CD8-positive, alpha-beta memory T cell (primary cell): ENCODE data around the gene ITIH5. TPM values are rescaled to one million over a fixed set of nuclear protein-coding genes. Genes with fewer than 3 reads are reported as not detected.
A peak's percentile ranks its signal among the peaks of the same experiment; 100 is the strongest.
"Not testable (repeated sequence)": the region's sequence is repeated elsewhere in the genome, so short reads cannot be mapped to it uniquely, and the experiment has no call there.

Experiments used
- CTCF ChIA-PET: fragments of 350-600 bp; sonication (Branson Sonifier 250); formaldehyde crosslinking; loops from one replicate; lab custom pipeline; 2021; ENCODE audit warnings: antibody characterized with exemption; lab: Charles Lee
- POLR2A ChIA-PET: fragments of 350-600 bp; sonication (Branson Sonifier 250); formaldehyde crosslinking; loops from one replicate; lab custom pipeline; 2021; ENCODE audit warnings: antibody characterized with exemption; lab: Charles Lee
- DNase-seq, 5 donors: peaks; one replicate each; pipeline versions ENCODE4 v3.0.0 to v3.0.0-alpha.2; 2020 to 2022; ENCODE audit warnings: mixed read lengths in 1 of 5
- H3K27ac ChIP-seq: one replicate; pipeline ENCODE4 v1.7.0; 2013; ENCODE audit warnings: low read depth, mild to moderate bottlenecking, low read length, moderate library complexity
- H3K27me3 ChIP-seq: 2 replicates; pipeline ENCODE4 v1.7.0; 2013; ENCODE audit warnings: low read length, mild to moderate bottlenecking; ENCODE audit not compliant: insufficient read depth, poor library complexity, severe bottlenecking
- H3K36me3 ChIP-seq: 2 replicates; pipeline ENCODE4 v1.7.0; 2013; ENCODE audit warnings: mild to moderate bottlenecking, low read length, moderate library complexity; ENCODE audit not compliant: insufficient read depth
- H3K4me1 ChIP-seq: 2 replicates; pipeline ENCODE4 v1.7.0; 2013; ENCODE audit warnings: mild to moderate bottlenecking, low read length, moderate library complexity; ENCODE audit not compliant: insufficient read depth
- H3K4me3 ChIP-seq: 2 replicates; pipeline ENCODE4 v1.7.0; 2013; ENCODE audit warnings: mild to moderate bottlenecking, low read length
- H3K9me3 ChIP-seq: 2 replicates; pipeline ENCODE4 v1.7.0; 2013; ENCODE audit warnings: mild to moderate bottlenecking, low read length
- H3K27ac Mint-ChIP-seq, 8 donors: one replicate each; pipeline ENCODE4 v1.8.0; 2020 to 2021; ENCODE audit warnings: mixed read lengths in 8 of 8, mild to moderate bottlenecking in 6 of 8, inconsistent platforms in 3 of 8, moderate library complexity in 3 of 8
- H3K27me3 Mint-ChIP-seq, 2 donors: one replicate each; pipeline ENCODE4 v1.8.0; 2020 to 2021; ENCODE audit warnings: mixed read lengths in 2 of 2, mild to moderate bottlenecking in 1 of 2, moderate library complexity in 1 of 2
- H3K36me3 Mint-ChIP-seq, 3 donors: one replicate each; pipeline ENCODE4 v1.8.0; 2020 to 2021; ENCODE audit warnings: mixed read lengths in 3 of 3, inconsistent platforms in 1 of 3, mild to moderate bottlenecking in 1 of 3
- H3K4me1 Mint-ChIP-seq, 3 donors: one replicate each; pipeline ENCODE4 v1.8.0; 2020 to 2021; ENCODE audit warnings: mixed read lengths in 3 of 3, inconsistent platforms in 1 of 3, mild to moderate bottlenecking in 1 of 3
- H3K4me3 Mint-ChIP-seq, 7 donors: one replicate each; pipeline ENCODE4 v1.8.0; 2020 to 2021; ENCODE audit warnings: mixed read lengths in 7 of 7, mild to moderate bottlenecking in 6 of 7, moderate library complexity in 4 of 7, inconsistent platforms in 2 of 7
- H3K9me3 Mint-ChIP-seq, 5 donors: one replicate each; pipeline ENCODE4 v1.8.0; 2020 to 2022; ENCODE audit warnings: mixed read lengths in 5 of 5, mild to moderate bottlenecking in 3 of 5, moderate library complexity in 2 of 5, inconsistent platforms in 1 of 5
- polyA plus RNA-seq: library from polyadenylated mRNA; unstranded; fragments of 300-500 nt; fragmentation: Illumina TruSeq; gene quantifications from one replicate; pipeline ENCODE4 v1.2.3, GENCODE V29; 2021
- total RNA-seq, 2 experiments: library from RNA; stranded (reverse); gene quantifications; one replicate each; pipeline ENCODE4 v1.2.3, GENCODE V29; 2021

ITIH5 gene
- total and polyA plus RNA-seq, 3 experiments from 2014 or later = not detected

DNA sequence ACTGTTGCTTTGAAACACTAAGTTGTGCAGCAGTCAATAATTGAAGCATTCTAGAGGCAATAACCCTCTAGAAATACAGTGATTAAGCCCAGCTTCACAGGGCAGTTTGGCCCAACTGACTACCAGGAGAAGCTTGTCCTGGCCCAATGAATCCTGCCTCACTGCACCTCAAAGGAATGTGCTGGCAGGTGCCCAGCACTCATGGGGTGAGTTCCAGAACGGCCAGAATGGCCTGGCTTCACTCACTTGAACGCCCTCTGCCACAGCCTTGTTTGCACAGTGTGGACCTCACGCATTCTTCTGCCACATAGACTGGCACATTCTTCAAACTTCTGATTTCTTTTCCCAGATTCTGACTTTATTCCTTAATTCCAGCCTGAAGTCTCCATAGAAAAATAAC, 29.8 kb upstream of the ITIH5 start:
- no peaks in the 10 kb centered on the region for H3K4me1 ChIP-seq
- Mint-ChIP-seq H3K36me3 (peaks cover 0 to 7% (median 1%) of the 10 kb centered on the region in 3 donors), H3K4me3 (no peak overlapping the region), H3K4me1 (no peaks in the 10 kb centered on the region), H3K27ac (no peak overlapping the region), H3K9me3 (peaks cover 4 to 9% (median 6%) of the 10 kb centered on the region in 5 donors), H3K27me3 (peaks cover 8 to 39% of the 10 kb centered on the region in 2 donors)
- no peak overlapping the region for H3K27ac ChIP-seq
- H3K27me3 ChIP-seq = no peaks in the 10 kb centered on the region
- no peaks in the 10 kb centered on the region for H3K9me3 ChIP-seq
- no peak overlapping the region for H3K4me3 ChIP-seq
- no peaks in the 10 kb centered on the region for H3K36me3 ChIP-seq
- no peak for DNase-seq
- POLR2A ChIA-PET = no interaction called here
- CTCF ChIA-PET = interaction anchor here (1.8 kb wide), 1 partner anchor 9 kb away, joined by 4 read pairs; no protein-coding TSS in a partner anchor

DNA sequence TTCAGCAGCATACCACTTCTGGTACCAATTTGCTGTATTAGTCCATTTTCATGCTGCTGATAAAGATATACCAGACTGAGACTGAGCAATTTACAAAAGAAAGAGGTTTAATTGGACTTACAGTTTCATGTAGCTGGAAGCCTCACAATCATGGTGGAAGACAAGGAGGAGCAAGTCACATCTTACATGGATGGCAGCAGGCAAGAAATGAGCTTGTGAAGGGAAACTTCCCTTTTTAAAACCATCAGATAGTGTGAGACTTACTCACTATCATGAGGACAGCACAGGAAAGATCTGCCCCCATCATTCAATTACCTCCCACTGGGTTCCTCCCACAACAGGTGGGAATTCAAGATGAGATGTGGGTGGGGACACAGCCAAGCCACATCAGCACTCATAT, 26.4 kb upstream of the ITIH5 start:
- POLR2A ChIA-PET, H3K4me3 ChIP-seq, H3K4me3 Mint-ChIP-seq, H3K36me3 ChIP-seq, CTCF ChIA-PET, H3K9me3 ChIP-seq, H3K27me3 ChIP-seq, H3K27ac ChIP-seq, H3K27ac Mint-ChIP-seq, DNase-seq, H3K4me1 ChIP-seq, H3K4me1 Mint-ChIP-seq: not testable (repeated sequence)
- H3K27me3 Mint-ChIP-seq = peaks cover 9 to 23% of the 10 kb centered on the region in 2 donors
- peaks cover 0 to 13% (median 1%) of the 10 kb centered on the region in 3 donors for H3K36me3 Mint-ChIP-seq
- peaks cover 6 to 17% (median 13%) of the 10 kb centered on the region in 5 donors for H3K9me3 Mint-ChIP-seq

- H3K9me3 ChIP-seq, H3K27ac ChIP-seq, H3K4me1 ChIP-seq, DNase-seq, H3K27ac Mint-ChIP-seq, H3K4me1 Mint-ChIP-seq, H3K36me3 ChIP-seq, POLR2A ChIA-PET, H3K4me3 Mint-ChIP-seq, H3K27me3 ChIP-seq, H3K4me3 ChIP-seq, CTCF ChIA-PET: not testable (repeated sequence)
- Mint-ChIP-seq H3K36me3 (peaks cover 0 to 13% (median 1%) of the 10 kb centered on the region in 3 donors), H3K9me3 (peaks cover 6 to 17% (median 13%) of the 10 kb centered on the region in 5 donors), H3K27me3 (peaks cover 15 to 20% of the 10 kb centered on the region in 2 donors)
Measured at GRCh38 chr10:7692368-7692767, 25.6 kb upstream of the ITIH5 start.

DNA sequence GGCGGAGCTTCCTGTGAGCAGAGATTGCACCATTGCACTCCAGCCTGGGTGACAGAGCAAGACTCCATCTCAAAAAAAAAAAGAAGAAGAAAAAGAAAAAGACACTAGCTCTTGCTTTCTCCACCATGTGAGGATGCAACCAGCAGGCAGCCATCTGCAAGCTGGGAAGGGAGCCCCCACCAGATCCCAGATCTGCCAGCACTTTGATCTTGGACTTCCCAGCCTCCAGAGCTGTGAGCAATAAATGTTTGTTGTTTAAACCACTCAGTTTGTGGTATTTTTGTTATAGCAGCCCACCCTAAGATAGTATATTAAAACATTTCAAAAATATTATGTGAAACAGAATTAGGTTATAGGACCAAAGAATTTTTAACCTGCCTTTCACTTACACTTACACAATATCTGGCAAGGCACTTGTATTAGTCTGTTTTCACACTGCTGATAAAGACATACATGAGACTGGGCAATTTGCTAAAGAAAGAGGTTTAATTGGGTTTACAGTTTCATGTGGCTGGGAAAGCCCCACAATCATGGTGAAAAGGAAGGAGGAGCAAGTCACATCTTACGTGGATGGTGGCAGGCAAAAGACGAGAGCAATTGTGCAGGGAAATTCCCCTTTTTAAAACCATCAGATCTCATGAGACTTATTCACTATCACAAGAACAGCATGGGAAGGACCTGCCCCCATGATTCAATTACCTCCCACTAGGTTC, 24.3 kb upstream of the ITIH5 start:
- H3K4me1 ChIP-seq, H3K4me1 Mint-ChIP-seq, H3K4me3 Mint-ChIP-seq, H3K27ac ChIP-seq, H3K36me3 ChIP-seq, H3K4me3 ChIP-seq, H3K27me3 ChIP-seq, POLR2A ChIA-PET, DNase-seq, H3K9me3 ChIP-seq: not testable (repeated sequence)
- Mint-ChIP-seq H3K36me3 (peaks cover 0 to 13% (median 1%) of the 10 kb centered on the region in 3 donors), H3K27ac (peak overlapping the region in 1 of 8 donors; percentile 61), H3K27me3 (peaks cover 15 to 16% of the 10 kb centered on the region in 2 donors), H3K9me3 (peaks cover 6 to 17% (median 13%) of the 10 kb centered on the region in 5 donors)
- CTCF ChIA-PET = interaction anchor here (0.8 kb wide), 1 partner anchor 166 kb away, joined by 4 read pairs; no protein-coding TSS in a partner anchor

DNA sequence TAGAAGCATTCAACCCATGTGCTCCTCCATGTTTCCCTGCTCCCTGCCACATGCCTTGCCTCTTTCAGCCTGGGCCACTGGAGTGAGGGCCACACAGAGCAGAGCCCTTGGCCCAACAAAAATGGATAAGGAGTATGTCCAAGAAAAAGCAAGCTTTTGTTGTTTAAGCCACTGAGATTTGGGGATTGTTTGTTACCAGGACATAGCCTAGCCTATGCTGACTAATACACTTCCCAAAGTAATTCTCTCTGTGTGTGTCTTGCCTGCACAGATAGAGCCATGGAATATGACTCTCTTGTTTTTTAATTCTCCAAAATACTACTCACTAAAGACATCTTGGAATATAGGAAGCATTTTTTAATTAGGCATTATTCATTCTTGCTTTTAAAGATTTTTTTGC, 22.8 kb upstream of the ITIH5 start:
- DNase-seq = no peak
- Histone ChIP-seq H3K9me3 (no peaks in the 10 kb centered on the region), H3K4me1 (no peaks in the 10 kb centered on the region), H3K36me3 (no peaks in the 10 kb centered on the region), H3K27ac (no peak overlapping the region), H3K27me3 (no peaks in the 10 kb centered on the region), H3K4me3 (no peak overlapping the region)
- Mint-ChIP-seq H3K27ac (no peak overlapping the region), H3K4me3 (no peak overlapping the region), H3K27me3 (peaks cover 14 to 18% of the 10 kb centered on the region in 2 donors), H3K36me3 (peaks cover 0 to 13% (median 1%) of the 10 kb centered on the region in 3 donors), H3K9me3 (peaks cover 6 to 17% (median 13%) of the 10 kb centered on the region in 5 donors), H3K4me1 (peaks cover 4 to 7% (median 6%) of the 10 kb centered on the region in 3 donors)
- POLR2A ChIA-PET = no interaction called here
- CTCF ChIA-PET = no interaction called here

DNA sequence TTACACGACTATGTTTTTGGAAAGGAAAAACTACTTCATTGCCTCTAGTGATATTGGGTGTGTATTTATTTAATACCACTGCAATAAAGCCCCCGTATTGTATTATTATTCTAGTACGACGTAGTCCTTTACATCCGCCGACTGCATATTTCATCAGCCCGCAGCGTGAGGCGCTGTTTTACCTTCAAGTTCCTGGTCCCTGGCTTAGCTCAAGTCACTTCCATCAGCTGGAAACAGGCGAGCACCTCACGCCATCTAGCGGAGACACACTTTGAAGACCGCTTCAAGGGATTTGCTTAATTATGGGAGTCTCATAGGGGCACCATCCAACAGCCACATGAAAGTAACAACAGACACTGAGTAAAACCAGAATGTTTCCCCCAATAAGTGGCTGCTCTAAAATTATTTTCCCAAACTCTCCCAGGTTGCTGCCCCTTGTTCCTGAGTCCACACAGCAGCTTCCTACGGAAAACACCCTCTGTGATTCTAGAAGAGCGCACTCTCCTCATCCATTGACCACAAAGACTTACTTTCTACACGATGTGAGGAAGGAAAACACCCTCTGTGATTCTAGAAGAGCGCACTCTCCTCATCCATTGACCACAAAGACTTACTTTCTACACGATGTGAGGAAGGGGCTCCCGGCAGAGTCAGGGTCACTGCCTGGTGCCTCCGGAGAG, 20.6 kb upstream of the ITIH5 start:
- Histone ChIP-seq H3K4me3 (no peak overlapping the region), H3K9me3 (no peaks in the 10 kb centered on the region), H3K27me3 (no peaks in the 10 kb centered on the region), H3K36me3 (no peaks in the 10 kb centered on the region), H3K4me1 (no peaks in the 10 kb centered on the region), H3K27ac (no peak overlapping the region)
- Mint-ChIP-seq H3K9me3 (peaks cover 6 to 21% (median 16%) of the 10 kb centered on the region in 5 donors), H3K27me3 (peaks cover 16 to 25% of the 10 kb centered on the region in 2 donors), H3K36me3 (peaks cover 0 to 6% (median 0%) of the 10 kb centered on the region in 3 donors), H3K4me3 (peak overlapping the region in 2 of 7 donors; percentile 1 to 48), H3K27ac (peak overlapping the region in 2 of 8 donors; percentile 2 to 35), H3K4me1 (peaks cover 4 to 7% (median 6%) of the 10 kb centered on the region in 3 donors)
- peak; percentile 51 to 84 (median 67) for DNase-seq
- ChIA-PET CTCF (interaction anchor here (0.7 to 4.1 kb wide), 25 partner anchors 10 to 799 kb away, joined by 3 to 44 read pairs (median 3); no protein-coding TSS in a partner anchor), POLR2A (no interaction called here)

GRCh38 chr10:7686351-7687171, 19.8 kb upstream of the ITIH5 start:
- no peaks in the 10 kb centered on the region for H3K4me1 ChIP-seq
- H3K9me3 Mint-ChIP-seq = peaks cover 8 to 22% (median 16%) of the 10 kb centered on the region in 5 donors
- DNase-seq = no peak
- peak overlapping the region in 1 of 7 donors; percentile 48 for H3K4me3 Mint-ChIP-seq
- H3K27ac ChIP-seq = no peak overlapping the region
- H3K4me3 ChIP-seq = no peak overlapping the region
- peaks cover 0 to 6% (median 0%) of the 10 kb centered on the region in 3 donors for H3K36me3 Mint-ChIP-seq
- no peak overlapping the region for H3K27ac Mint-ChIP-seq
- peaks cover 22 to 27% of the 10 kb centered on the region in 2 donors for H3K27me3 Mint-ChIP-seq
- no peaks in the 10 kb centered on the region for H3K9me3 ChIP-seq
- H3K4me1 Mint-ChIP-seq = peaks cover 4 to 7% (median 6%) of the 10 kb centered on the region in 3 donors
- CTCF ChIA-PET = interaction anchor here (0.7 to 4.1 kb wide), 25 partner anchors 10 to 1522 kb away, joined by 3 to 44 read pairs (median 3); no protein-coding TSS in a partner anchor
- H3K36me3 ChIP-seq = no peaks in the 10 kb centered on the region
- POLR2A ChIA-PET = no interaction called here
- no peaks in the 10 kb centered on the region for H3K27me3 ChIP-seq
